GM12878 (cell line): ENCODE measurements around the gene IFRD2. TPM values are rescaled to one million over a fixed set of nuclear protein-coding genes. Genes with fewer than 3 reads are reported as not detected.

Source experiments
- ASH2L ChIP-seq: fragments of 300-600, 200-600 bp; sonication (generic); IDR thresholded peaks from 2 replicates; pipeline ENCODE4 v1.6.1; 2017; ENCODE audit warnings: low read depth, mild to moderate bottlenecking, borderline replicate concordance
- CHD2 ChIP-seq: IDR thresholded peaks from 2 replicates; pipeline ENCODE4 v1.6.1; 2011; ENCODE audit warnings: low read depth, low read length, improper control_type of control experiment, borderline replicate concordance
- CHD4 ChIP-seq: fragments of 200-600 bp; sonication (generic); IDR thresholded peaks from 2 replicates; pipeline ENCODE4 v1.6.1; 2016; ENCODE audit warnings: mild to moderate bottlenecking
- DPF2 ChIP-seq: fragments of 450-650 bp; IDR thresholded peaks from 2 replicates; pipeline ENCODE4 v1.6.1; 2017; ENCODE audit warnings: mild to moderate bottlenecking
- EED ChIP-seq: sonication (generic); IDR thresholded peaks from 2 replicates; pipeline ENCODE4 v1.6.1; 2016; ENCODE audit warnings: antibody characterized with exemption, low read depth
- EGR1 ChIP-seq, 2 experiments: IDR thresholded peaks; 1 replicate in 1 of 2; 2 replicates in 1 of 2; pipeline ENCODE4 v1.6.1; 2011 to 2012; ENCODE audit warnings: low read depth in 2 of 2, low read length in 2 of 2, borderline replicate concordance in 1 of 2, mild to moderate bottlenecking in 1 of 2, moderate library complexity in 1 of 2
- FOXM1 ChIP-seq: IDR thresholded peaks from 2 replicates; pipeline ENCODE4 v1.6.1; 2012; ENCODE audit warnings: low read depth, mild to moderate bottlenecking, inconsistent platforms, low read length, moderate library complexity
- HDAC6 ChIP-seq: fragments of 200-600 bp; sonication (generic); IDR thresholded peaks from one replicate; pipeline ENCODE4 v1.8.0; 2017; ENCODE audit warnings: antibody characterized with exemption; ENCODE audit not compliant: unreplicated experiment
- JUNB ChIP-seq: IDR thresholded peaks from 2 replicates; pipeline ENCODE4 v1.6.1; 2016; ENCODE audit warnings: antibody characterized with exemption, mild to moderate bottlenecking
- KLF5 ChIP-seq: fragments of 450-650 bp; IDR thresholded peaks from 2 replicates; pipeline ENCODE4 v1.6.1; 2014; ENCODE audit warnings: mild to moderate bottlenecking; ENCODE audit not compliant: partially characterized antibody
- MYC ChIP-seq: IDR thresholded peaks from 2 replicates; pipeline ENCODE4 v1.6.1; 2011; ENCODE audit warnings: mild to moderate bottlenecking, low read length, moderate library complexity, inconsistent platforms; ENCODE audit not compliant: insufficient read depth, insufficient replicate concordance, insufficient read length, severe bottlenecking
- NFYB ChIP-seq: IDR thresholded peaks from 2 replicates; pipeline ENCODE4 v1.6.1; 2011; ENCODE audit warnings: low read depth, mild to moderate bottlenecking, low read length, improper control_type of control experiment, moderate library complexity; ENCODE audit not compliant: insufficient read depth
- PAX8 ChIP-seq: fragments of 450-650 bp; IDR thresholded peaks from 2 replicates; pipeline ENCODE4 v1.6.1; 2017; ENCODE audit warnings: mild to moderate bottlenecking, moderate library complexity
- RB1 ChIP-seq: fragments of 450-650 bp; formaldehyde crosslinking; IDR thresholded peaks from 2 replicates; pipeline ENCODE4 v1.6.1; 2017; ENCODE audit warnings: mild to moderate bottlenecking, borderline replicate concordance
- SIN3A ChIP-seq: IDR thresholded peaks from 2 replicates; pipeline ENCODE4 v1.6.1; 2012; ENCODE audit warnings: low read depth, low read length, improper control_type of control experiment
- SP1 ChIP-seq: IDR thresholded peaks from one replicate; pipeline ENCODE4 v1.6.1; 2011; ENCODE audit warnings: low read depth, low read length
- SREBF2 ChIP-seq: IDR thresholded peaks from 2 replicates; pipeline ENCODE4 v1.6.1; 2012; ENCODE audit warnings: mild to moderate bottlenecking, low read length
- YBX1 ChIP-seq: fragments of 450-650 bp; IDR thresholded peaks from 2 replicates; pipeline ENCODE4 v1.6.1; 2016; ENCODE audit warnings: antibody characterized with exemption
- polyA plus RNA-seq, 11 experiments: library from polyadenylated mRNA; depleted of rRNA in 4 of 11; unstranded in 6 of 11; stranded (reverse) in 5 of 11; fragments of >200 nt; fragmentation: Nextera tagmentation in 4 of 11; fragmentation: Illumina TruSeq in 1 of 11; extraction: Ambion mirVana in 4 of 11; extraction: Trizol in 1 of 11; gene quantifications; 1 replicate in 1 of 11; 2 replicates in 10 of 11; pipeline versions ENCODE4 v1.2.1 to v1.2.3, GENCODE V29; 2011 to 2016; ENCODE audit warnings: inconsistent platforms in 2 of 11, missing spikeins in 2 of 11, low read depth in 1 of 11
- total RNA-seq, 4 experiments: library from RNA; depleted of rRNA in 3 of 4; stranded (reverse); fragments of >200 nt in 3 of 4; fragmentation: Illumina TruSeq in 1 of 4; extraction: Trizol in 1 of 4; gene quantifications; 2 replicates each; pipeline versions ENCODE4 v1.2.1 to v1.2.3, GENCODE V29; 2013 to 2021
- TF ChIP-seq, protein P1 (sequence below): IDR thresholded peaks from 2 replicates; pipeline ENCODE4 v1.6.1; 2012; ENCODE audit warnings: low read depth, low read length, improper control_type of control experiment
- TF ChIP-seq, protein P2 (sequence below): fragments of 450-650 bp; IDR thresholded peaks from 2 replicates; pipeline ENCODE4 v1.6.1; 2018; ENCODE audit warnings: borderline replicate concordance, mild to moderate bottlenecking; ENCODE audit not compliant: partially characterized antibody
- TF ChIP-seq, protein P3 (sequence below): IDR thresholded peaks from 2 replicates; pipeline ENCODE4 v1.6.1; 2012; ENCODE audit warnings: low read length, inconsistent platforms
- TF ChIP-seq, protein P4 (sequence below): fragments of 450-650 bp; conservative IDR thresholded peaks from 2 replicates; pipeline ENCODE4 v1.6.1; 2017; ENCODE audit warnings: mild to moderate bottlenecking, moderate library complexity
- TF ChIP-seq, protein P5 (sequence below): IDR thresholded peaks from 2 replicates; pipeline ENCODE4 v1.6.1; 2011; ENCODE audit warnings: low read depth, mild to moderate bottlenecking, low read length, moderate library complexity, borderline replicate concordance; ENCODE audit errors: extremely low read depth

Gene IFRD2
- total and polyA plus RNA-seq, 10 of the 15 experiments (the other 5 are each of a cell fraction or from before 2014, with no cell fraction given): 19.1 to 153 (median 80.3) TPM

DNA sequence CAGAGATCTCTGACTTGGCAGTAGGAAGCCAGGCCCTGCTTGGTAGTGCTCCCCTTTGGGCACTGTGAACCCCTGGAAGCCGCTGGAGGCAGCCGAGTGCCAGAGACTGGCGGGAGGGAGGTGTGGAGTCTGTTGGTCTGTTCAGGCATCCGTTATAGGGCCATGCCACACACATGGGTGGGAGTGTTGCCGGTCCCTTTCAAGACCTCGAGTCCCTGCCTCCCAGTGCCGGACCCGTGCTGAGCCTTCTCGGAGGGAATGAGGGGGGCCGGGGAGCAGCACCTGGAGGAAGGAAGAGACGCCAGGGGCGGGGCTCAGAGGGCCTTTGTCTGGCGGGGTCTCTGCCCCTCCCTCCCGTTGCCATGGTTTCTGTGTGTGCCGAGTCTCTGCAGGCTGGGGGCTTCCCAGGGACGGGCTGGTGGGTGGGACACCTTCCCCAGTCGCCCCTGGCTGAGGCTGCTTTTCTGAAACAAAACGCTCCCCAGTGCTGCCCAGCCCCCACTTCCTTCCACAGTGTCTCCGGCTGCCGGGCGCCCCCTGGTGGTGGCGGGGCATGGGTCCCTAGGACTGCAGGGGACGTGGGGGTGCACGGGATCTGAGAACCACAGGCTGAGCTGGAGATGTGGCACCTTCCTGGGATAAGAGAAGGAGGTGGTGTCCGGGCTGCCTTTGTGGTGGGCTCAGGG, 46.3 kb downstream of the IFRD2 start (continued):
- TF ChIP-seq HDAC6: no peak
- TF ChIP-seq SREBF2: no peak
- no peak for TF ChIP-seq CHD4
- TF ChIP-seq EGR1 (IDR thresholded peaks at IDR 0.05; ENCODE audit: borderline replicate concordance in 1 of 2, low read depth in 2 of 2, low read length in 2 of 2): no peak
- TF ChIP-seq, protein P1, sequence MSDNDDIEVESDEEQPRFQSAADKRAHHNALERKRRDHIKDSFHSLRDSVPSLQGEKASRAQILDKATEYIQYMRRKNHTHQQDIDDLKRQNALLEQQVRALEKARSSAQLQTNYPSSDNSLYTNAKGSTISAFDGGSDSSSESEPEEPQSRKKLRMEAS: no peak; the same call in 1 of the 2 replicates
- TF ChIP-seq FOXM1: no peak
- no peak for TF ChIP-seq SP1
- TF ChIP-seq YBX1: no peak
- TF ChIP-seq RB1: peak; percentile 78; the same call in 1 of the 2 replicates
- TF ChIP-seq NFYB: no peak
- TF ChIP-seq ASH2L: no peak
- TF ChIP-seq, protein P2, sequence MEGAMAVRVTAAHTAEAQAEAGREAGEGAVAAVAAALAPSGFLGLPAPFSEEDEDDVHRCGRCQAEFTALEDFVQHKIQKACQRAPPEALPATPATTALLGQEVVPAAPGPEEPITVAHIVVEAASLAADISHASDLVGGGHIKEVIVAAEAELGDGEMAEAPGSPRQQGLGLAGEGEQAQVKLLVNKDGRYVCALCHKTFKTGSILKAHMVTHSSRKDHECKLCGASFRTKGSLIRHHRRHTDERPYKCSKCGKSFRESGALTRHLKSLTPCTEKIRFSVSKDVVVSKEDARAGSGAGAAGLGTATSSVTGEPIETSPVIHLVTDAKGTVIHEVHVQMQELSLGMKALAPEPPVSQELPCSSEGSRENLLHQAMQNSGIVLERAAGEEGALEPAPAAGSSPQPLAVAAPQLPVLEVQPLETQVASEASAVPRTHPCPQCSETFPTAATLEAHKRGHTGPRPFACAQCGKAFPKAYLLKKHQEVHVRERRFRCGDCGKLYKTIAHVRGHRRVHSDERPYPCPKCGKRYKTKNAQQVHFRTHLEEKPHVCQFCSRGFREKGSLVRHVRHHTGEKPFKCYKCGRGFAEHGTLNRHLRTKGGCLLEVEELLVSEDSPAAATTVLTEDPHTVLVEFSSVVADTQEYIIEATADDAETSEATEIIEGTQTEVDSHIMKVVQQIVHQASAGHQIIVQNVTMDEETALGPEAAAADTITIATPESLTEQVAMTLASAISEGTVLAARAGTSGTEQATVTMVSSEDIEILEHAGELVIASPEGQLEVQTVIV: no peak
- TF ChIP-seq DPF2: peak; percentile 68
- TF ChIP-seq, protein P3, sequence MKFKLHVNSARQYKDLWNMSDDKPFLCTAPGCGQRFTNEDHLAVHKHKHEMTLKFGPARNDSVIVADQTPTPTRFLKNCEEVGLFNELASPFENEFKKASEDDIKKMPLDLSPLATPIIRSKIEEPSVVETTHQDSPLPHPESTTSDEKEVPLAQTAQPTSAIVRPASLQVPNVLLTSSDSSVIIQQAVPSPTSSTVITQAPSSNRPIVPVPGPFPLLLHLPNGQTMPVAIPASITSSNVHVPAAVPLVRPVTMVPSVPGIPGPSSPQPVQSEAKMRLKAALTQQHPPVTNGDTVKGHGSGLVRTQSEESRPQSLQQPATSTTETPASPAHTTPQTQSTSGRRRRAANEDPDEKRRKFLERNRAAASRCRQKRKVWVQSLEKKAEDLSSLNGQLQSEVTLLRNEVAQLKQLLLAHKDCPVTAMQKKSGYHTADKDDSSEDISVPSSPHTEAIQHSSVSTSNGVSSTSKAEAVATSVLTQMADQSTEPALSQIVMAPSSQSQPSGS: no peak
- no peak for TF ChIP-seq JUNB
- no peak; the same call in 1 of the 2 replicates for TF ChIP-seq SIN3A
- no peak for TF ChIP-seq MYC
- peak; percentile 94 for TF ChIP-seq CHD2
- TF ChIP-seq, protein P4, sequence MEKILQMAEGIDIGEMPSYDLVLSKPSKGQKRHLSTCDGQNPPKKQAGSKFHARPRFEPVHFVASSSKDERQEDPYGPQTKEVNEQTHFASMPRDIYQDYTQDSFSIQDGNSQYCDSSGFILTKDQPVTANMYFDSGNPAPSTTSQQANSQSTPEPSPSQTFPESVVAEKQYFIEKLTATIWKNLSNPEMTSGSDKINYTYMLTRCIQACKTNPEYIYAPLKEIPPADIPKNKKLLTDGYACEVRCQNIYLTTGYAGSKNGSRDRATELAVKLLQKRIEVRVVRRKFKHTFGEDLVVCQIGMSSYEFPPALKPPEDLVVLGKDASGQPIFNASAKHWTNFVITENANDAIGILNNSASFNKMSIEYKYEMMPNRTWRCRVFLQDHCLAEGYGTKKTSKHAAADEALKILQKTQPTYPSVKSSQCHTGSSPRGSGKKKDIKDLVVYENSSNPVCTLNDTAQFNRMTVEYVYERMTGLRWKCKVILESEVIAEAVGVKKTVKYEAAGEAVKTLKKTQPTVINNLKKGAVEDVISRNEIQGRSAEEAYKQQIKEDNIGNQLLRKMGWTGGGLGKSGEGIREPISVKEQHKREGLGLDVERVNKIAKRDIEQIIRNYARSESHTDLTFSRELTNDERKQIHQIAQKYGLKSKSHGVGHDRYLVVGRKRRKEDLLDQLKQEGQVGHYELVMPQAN: peak; percentile 41; the same call in 1 of the 2 replicates
- no peak for TF ChIP-seq KLF5
- no peak; the same call in 1 of the 2 replicates for TF ChIP-seq EED
- TF ChIP-seq PAX8: no peak
- TF ChIP-seq, protein P5, sequence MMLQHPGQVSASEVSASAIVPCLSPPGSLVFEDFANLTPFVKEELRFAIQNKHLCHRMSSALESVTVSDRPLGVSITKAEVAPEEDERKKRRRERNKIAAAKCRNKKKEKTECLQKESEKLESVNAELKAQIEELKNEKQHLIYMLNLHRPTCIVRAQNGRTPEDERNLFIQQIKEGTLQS: no peak
